CD14-positive monocyte (primary cell): ENCODE data around the gene TCF4. TPM values are rescaled to one million over a fixed set of nuclear protein-coding genes. Genes with fewer than 3 reads are reported as not detected.

Experiments
- DNase-seq, 3 donors: peaks; one replicate each; pipeline ENCODE4 v3.0.0-alpha.2; 2011 to 2022
- H2AFZ ChIP-seq: 2 replicates; pipeline ENCODE4 v1.6.0; 2012; ENCODE audit warnings: mild to moderate bottlenecking, low read depth, low read length, inconsistent platforms; ENCODE audit not compliant: insufficient read depth, poor library complexity, severe bottlenecking
- H3K27ac ChIP-seq, 2 donors: 1 replicate in 1 of 2; 2 replicates in 1 of 2; pipeline ENCODE4 v1.5.1; 2012 to 2013; ENCODE audit warnings: low read length in 2 of 2, control low read depth in 1 of 2, inconsistent platforms in 1 of 2, low read depth in 1 of 2, mild to moderate bottlenecking in 1 of 2
- H3K27me3 ChIP-seq, 2 donors: one replicate each; pipeline versions ENCODE4 v1.6.0 to v1.6.1; 2011 to 2013; ENCODE audit warnings: low read length in 2 of 2; ENCODE audit not compliant: control insufficient read depth in 2 of 2, insufficient read depth in 2 of 2
- H3K36me3 ChIP-seq, 2 donors: replicated peaks in 1 of 2; 1 replicate in 1 of 2; 2 replicates in 1 of 2; pipeline versions ENCODE4 v1.5.1 to v1.6.1; 2012 to 2013; ENCODE audit warnings: low read length in 2 of 2, control low read depth in 1 of 2, inconsistent platforms in 1 of 2, mild to moderate bottlenecking in 1 of 2; ENCODE audit not compliant: insufficient read depth in 2 of 2, control insufficient read depth in 1 of 2
- H3K4me1 ChIP-seq, 2 donors: 1 replicate in 1 of 2; 2 replicates in 1 of 2; pipeline versions ENCODE4 v1.5.1 to v1.6.1; 2012 to 2013; ENCODE audit warnings: low read length in 2 of 2, control low read depth in 1 of 2, inconsistent platforms in 1 of 2, mild to moderate bottlenecking in 1 of 2, moderate library complexity in 1 of 2; ENCODE audit not compliant: insufficient read depth in 2 of 2, control insufficient read depth in 1 of 2
- H3K4me2 ChIP-seq: replicated peaks from 2 replicates; pipeline ENCODE3; 2012; ENCODE audit warnings: low read length, moderate library complexity, mild to moderate bottlenecking; ENCODE audit not compliant: poor library complexity, severe bottlenecking; ENCODE audit errors: extremely low read depth
- H3K4me3 ChIP-seq, 3 experiments: fragments of 200-600 bp in 1 of 3; sonication (generic) in 1 of 3; replicated peaks in 1 of 3; 1 replicate in 2 of 3; 2 replicates in 1 of 3; pipeline ENCODE4 v1.5.1; 2011 to 2013; ENCODE audit warnings: low read length in 3 of 3, mild to moderate bottlenecking in 3 of 3, control low read depth in 2 of 3, low read depth in 2 of 3, inconsistent platforms in 1 of 3, moderate library complexity in 1 of 3
- H3K79me2 ChIP-seq: 2 replicates; pipeline ENCODE4 v1.6.0; 2012; ENCODE audit warnings: mild to moderate bottlenecking, control low read depth, inconsistent platforms, low read length, moderate library complexity; ENCODE audit not compliant: insufficient read depth
- H3K9ac ChIP-seq: 2 replicates; pipeline ENCODE4 v1.6.0; 2017; ENCODE audit warnings: low read length, mild to moderate bottlenecking; ENCODE audit not compliant: insufficient read depth, poor library complexity, severe bottlenecking
- H3K9me3 ChIP-seq, 2 donors: replicated peaks in 1 of 2; 1 replicate in 1 of 2; 2 replicates in 1 of 2; pipeline versions ENCODE4 v1.5.1 to v1.6.1; 2012 to 2013; ENCODE audit warnings: low read length in 2 of 2, control low read depth in 1 of 2; ENCODE audit not compliant: control insufficient read depth in 1 of 2, insufficient read depth in 1 of 2
- H4K20me1 ChIP-seq: 2 replicates; pipeline ENCODE4 v1.6.0; 2012; ENCODE audit warnings: mild to moderate bottlenecking, low read length, control low read depth, moderate library complexity; ENCODE audit not compliant: insufficient read depth
- H3K27ac Mint-ChIP-seq, 7 donors: one replicate each; pipeline ENCODE4 v1.8.0; 2020; ENCODE audit warnings: mild to moderate bottlenecking in 7 of 7, mixed read lengths in 7 of 7, moderate library complexity in 6 of 7, inconsistent platforms in 2 of 7
- H3K27me3 Mint-ChIP-seq, 3 donors: one replicate each; pipeline ENCODE4 v1.8.0; 2021 to 2022; ENCODE audit warnings: low read depth in 3 of 3, mild to moderate bottlenecking in 3 of 3, mixed read lengths in 3 of 3, moderate library complexity in 3 of 3, inconsistent platforms in 1 of 3
- H3K36me3 Mint-ChIP-seq, 2 donors: one replicate each; pipeline ENCODE4 v1.8.0; 2020; ENCODE audit warnings: mixed read lengths in 2 of 2, inconsistent platforms in 1 of 2, mild to moderate bottlenecking in 1 of 2
- H3K4me1 Mint-ChIP-seq: one replicate; pipeline ENCODE4 v1.8.0; 2020; ENCODE audit warnings: mild to moderate bottlenecking, mixed read lengths
- H3K4me3 Mint-ChIP-seq, 2 donors: one replicate each; pipeline ENCODE4 v1.8.0; 2020; ENCODE audit warnings: mild to moderate bottlenecking in 2 of 2, mixed read lengths in 2 of 2, moderate library complexity in 1 of 2
- H3K9me3 Mint-ChIP-seq, 7 donors: one replicate each; pipeline ENCODE4 v1.8.0; 2020 to 2022; ENCODE audit warnings: mixed read lengths in 7 of 7, mild to moderate bottlenecking in 6 of 7, moderate library complexity in 6 of 7, inconsistent platforms in 2 of 7
- CTCF ChIP-seq: fragments of 200-600 bp; IDR thresholded peaks from one replicate; pipeline ENCODE4 v1.8.0; 2022; ENCODE audit warnings: antibody characterized with exemption, mild to moderate bottlenecking
- WGBS: methylation state at CpG from one replicate; pipeline ENCODE4 v1.1.5; 2013; ENCODE audit warnings: missing lambda C conversion rate; ENCODE audit not compliant: insufficient coverage; 5-methylcytosine and 5-hydroxymethylcytosine counted together
- intact Hi-C, 2 donors: fragments of 100-400 bp; cut with micrococcal nuclease; formaldehyde crosslinking; loops; one replicate each; pipeline versions ENCODE4 v1.15.0 to v1.15.1; 2023
- polyA plus RNA-seq, 3 donors: library from polyadenylated mRNA; depleted of rRNA in 1 of 3; unstranded in 2 of 3; stranded (reverse) in 1 of 3; fragments of 300-500 nt in 2 of 3; fragments of >200 nt in 1 of 3; fragmentation: Illumina TruSeq in 2 of 3; gene quantifications; 1 replicate in 2 of 3; 2 replicates in 1 of 3; pipeline ENCODE4 v1.2.3, GENCODE V29; 2012 to 2021

TCF4 gene
- polyA plus RNA-seq, 3 donors, result 5.9 to 12.9 (median 10.7) TPM

DNA sequence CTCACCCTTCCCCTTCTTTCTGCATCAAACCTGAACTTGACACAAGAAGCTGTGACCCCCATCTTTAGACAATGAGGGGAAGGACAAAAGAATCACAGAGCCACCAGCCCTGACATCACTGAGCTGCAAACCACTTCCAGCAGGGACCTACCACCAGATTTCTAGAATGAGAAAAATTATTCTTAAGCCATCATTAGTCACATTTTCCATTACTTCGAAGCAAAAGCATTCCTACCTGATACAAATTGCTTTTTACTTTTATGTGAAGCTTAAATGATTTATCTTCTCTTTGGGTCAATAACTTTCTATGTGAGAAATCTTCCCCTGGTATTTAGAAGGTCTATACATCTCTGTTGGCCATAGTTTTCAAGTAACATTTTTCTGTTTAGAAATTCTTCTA lies 134.8 kb downstream of the TCF4 start:
- no peaks in the 10 kb centered on the region for H3K4me1 Mint-ChIP-seq
- Histone ChIP-seq H3K4me1 (no peaks in the 10 kb centered on the region), H4K20me1 (no peaks in the 10 kb centered on the region), H3K9me3 (no peaks in the 10 kb centered on the region), H3K27me3 (no peaks in the 10 kb centered on the region), H3K4me3 (no peak overlapping the region), H3K27ac (no peak overlapping the region), H3K9ac (no peak overlapping the region), H3K79me2 (no peaks in the 10 kb centered on the region), H2AFZ (no peak overlapping the region), H3K36me3 (no peaks in the 10 kb centered on the region), H3K4me2 (no peak overlapping the region)
- no peak for DNase-seq
- no peaks in the 10 kb centered on the region for H3K36me3 Mint-ChIP-seq
- TF ChIP-seq CTCF, result no peak
- no peaks in the 10 kb centered on the region for H3K27me3 Mint-ChIP-seq
- peaks cover 0 to 1% (median 0%) of the 10 kb centered on the region in 7 donors for H3K9me3 Mint-ChIP-seq
- intact Hi-C loops, result no loop called here
- WGBS, result no CpG with 5 or more reads among the region's 1 CpG
- H3K27ac Mint-ChIP-seq, result no peak overlapping the region
- H3K4me3 Mint-ChIP-seq, result no peak overlapping the region

- Mint-ChIP-seq H3K4me3 (no peak overlapping the region), H3K36me3 (no peaks in the 10 kb centered on the region), H3K4me1 (no peaks in the 10 kb centered on the region), H3K9me3 (peaks cover 0 to 1% (median 0%) of the 10 kb centered on the region in 7 donors), H3K27me3 (no peaks in the 10 kb centered on the region), H3K27ac (peak overlapping the region in 1 of 7 donors; percentile 32)
- Histone ChIP-seq H3K27ac (no peak overlapping the region), H3K79me2 (no peaks in the 10 kb centered on the region), H3K4me2 (no peak overlapping the region), H3K4me1 (no peaks in the 10 kb centered on the region), H3K4me3 (no peak overlapping the region), H3K9me3 (no peaks in the 10 kb centered on the region), H3K27me3 (no peaks in the 10 kb centered on the region), H3K36me3 (no peaks in the 10 kb centered on the region), H3K9ac (no peak overlapping the region), H2AFZ (no peak overlapping the region), H4K20me1 (no peaks in the 10 kb centered on the region)
- no peak for DNase-seq
- no peak for TF ChIP-seq CTCF
- intact Hi-C loops, result no loop called here
- 100% methylated on average over 1 of the region's 1 CpG for WGBS
Measured at GRCh38 chr18:55452123-55452611, 135.8 kb downstream of the TCF4 start.
